Suprapubic skin (tissue), 3 donors: Measurements from ENCODE around the gene IER5.

Experiments used
- CTCF ChIP-seq, 2 donors: fragments of 200-600 bp in 1 of 2; fragments of 450-650 bp in 1 of 2; sonication (generic) in 1 of 2; IDR thresholded peaks; one replicate each; pipeline ENCODE4 v1.5.1; 2016 to 2019; ENCODE audit warnings: antibody characterized with exemption in 2 of 2, mild to moderate bottlenecking in 1 of 2, moderate library complexity in 1 of 2
- EP300 ChIP-seq: sonication (generic); formaldehyde crosslinking; IDR thresholded peaks from one replicate; pipeline ENCODE4 v1.6.1; 2017; ENCODE audit warnings: antibody characterized with exemption

GRCh38 chr1:181141431-181141910 is 53.0 kb downstream of the IER5 start:
- TF ChIP-seq CTCF (IDR thresholded peaks at IDR 0.05) (no peak), EP300 (no peak)
